PC-3 (cell line): ENCODE measurements around the gene CIAO2B.

ENCODE experiments used
- CTCF ChIP-seq: fragments of 300-600 bp; sonication (generic); conservative IDR thresholded peaks from 2 replicates; pipeline ENCODE4 v1.5.1; 2017; ENCODE audit warnings: antibody characterized with exemption, low read depth, mild to moderate bottlenecking, low read length
- EZH2 ChIP-seq: fragments of 300-600 bp; sonication (generic); IDR thresholded peaks from one replicate; pipeline ENCODE4 v1.6.1; 2017; ENCODE audit warnings: antibody characterized with exemption, mild to moderate bottlenecking, low read length; ENCODE audit not compliant: unreplicated experiment
- EZH2phosphoT487 ChIP-seq: fragments of 300-600 bp; sonication (generic); IDR thresholded peaks from 2 replicates; pipeline ENCODE4 v1.6.1; 2018; ENCODE audit warnings: mild to moderate bottlenecking, antibody characterized with exemption, low read length, borderline replicate concordance

- no peak for TF ChIP-seq EZH2
- TF ChIP-seq CTCF = no peak
- TF ChIP-seq EZH2phosphoT487 = no peak
Measured at GRCh38 chr16:66927918-66928649, 6.1 kb downstream of the CIAO2B start.
